Stomach (tissue), 4 donors: ENCODE measurements around the gene PEX13.

Source experiments
- CTCF ChIP-seq, 7 experiments: fragments of 450-650 bp in 4 of 7; fragments of 200-600 bp in 3 of 7; sonication (generic) in 3 of 7; IDR thresholded peaks; one replicate each; pipeline ENCODE4 v1.5.1; 2016 to 2019; ENCODE audit warnings: antibody characterized with exemption in 7 of 7, control low read depth in 2 of 7, mild to moderate bottlenecking in 1 of 7
- EP300 ChIP-seq: sonication (generic); formaldehyde crosslinking; IDR thresholded peaks from one replicate; pipeline ENCODE4 v1.6.1; 2017; ENCODE audit warnings: antibody characterized with exemption
- POLR2AphosphoS5 ChIP-seq, 3 donors: sonication (generic); formaldehyde crosslinking; IDR thresholded peaks; one replicate each; pipeline ENCODE4 v1.6.1; 2016; ENCODE audit warnings: antibody characterized with exemption in 3 of 3

- TF ChIP-seq CTCF (IDR thresholded peaks at IDR 0.05) (no peak), POLR2AphosphoS5 (IDR thresholded peaks at IDR 0.05) (no peak), EP300 (no peak)
Measured at GRCh38 chr2:61090386-61090921, 72.9 kb downstream of the PEX13 start.
